Iris pigment epithelial cell (primary cell): ENCODE measurements around the gene LDHD.
"Not testable (repeated sequence)": the region's sequence is repeated elsewhere in the genome, so short reads cannot be mapped to it uniquely, and the experiment has no call there.

Experiments
- DNase-seq: peaks from one replicate; pipeline ENCODE4 v3.0.0-alpha.2; 2011; ENCODE audit warnings: low read depth

The LDHD gene

GRCh38 chr16:75099075-75099667 is 17.4 kb downstream of the LDHD start:
- no peak for DNase-seq

GRCh38 chr16:75097941-75098901 is 18.4 kb downstream of the LDHD start:
- no peak for DNase-seq

- no peak for DNase-seq
These were observed 19.3 kb downstream of the LDHD start for GRCh38 chr16:75097191-75097761.

GRCh38 chr16:75096656-75097055 is 19.9 kb downstream of the LDHD start:
- no peak for DNase-seq

- no peak for DNase-seq
These were observed 21.4 kb downstream of the LDHD start for GRCh38 chr16:75095204-75095621.

GRCh38 chr16:75093598-75094540 is 22.7 kb downstream of the LDHD start:
- DNase-seq = no peak

GRCh38 chr16:75092777-75093176 is 23.8 kb downstream of the LDHD start:
- no peak for DNase-seq

- not testable (repeated sequence) for DNase-seq
These were observed 25.0 kb downstream of the LDHD start for GRCh38 chr16:75091619-75092018.

- not testable (repeated sequence) for DNase-seq
These were observed 25.7 kb downstream of the LDHD start for GRCh38 chr16:75090899-75091298.

- no peak for DNase-seq
These were observed 26.9 kb downstream of the LDHD start for GRCh38 chr16:75089486-75090202.

GRCh38 chr16:75088934-75089333 is 27.6 kb downstream of the LDHD start:
- no peak for DNase-seq

- no peak for DNase-seq
These were observed 28.4 kb downstream of the LDHD start for GRCh38 chr16:75088216-75088615.

- peak; percentile 80 for DNase-seq
These were observed 29.1 kb downstream of the LDHD start for GRCh38 chr16:75087375-75087979.

GRCh38 chr16:75086688-75087374 is 29.7 kb downstream of the LDHD start:
- DNase-seq = no peak

GRCh38 chr16:75086281-75086680 is 30.3 kb downstream of the LDHD start:
- peak; percentile 45 for DNase-seq

GRCh38 chr16:75085556-75085955 is 31.0 kb downstream of the LDHD start:
- no peak for DNase-seq

GRCh38 chr16:75083813-75084212 is 32.8 kb downstream of the LDHD start:
- DNase-seq = no peak

- DNase-seq = no peak
These were observed 35.3 kb downstream of the LDHD start for GRCh38 chr16:75081179-75081859.

GRCh38 chr16:75080205-75081029 is 36.2 kb downstream of the LDHD start:
- peak; percentile 85 for DNase-seq
